Astrocyte of the cerebellum (primary cell): ENCODE results near the gene C1orf105.

ENCODE experiments used
- DNase-seq: peaks from one replicate; pipeline ENCODE4 v3.0.0-alpha.2; 2011; ENCODE audit warnings: low read depth
- H3K4me3 ChIP-seq: 2 replicates; pipeline ENCODE4 v1.5.1; 2011; ENCODE audit warnings: mild to moderate bottlenecking, low read depth, low read length, moderate library complexity
- CTCF ChIP-seq: IDR thresholded peaks from 2 replicates; pipeline ENCODE4 v1.5.1; 2012; ENCODE audit warnings: low read length, low read depth, moderate library complexity, mild to moderate bottlenecking; ENCODE audit errors: missing control alignments
- in situ Hi-C: cut with HindIII; loops from 2 replicates; pipeline ENCODE4 v1.10.0; 2017; ENCODE audit warnings: low sequenced_read_pairs

Gene C1orf105

GRCh38 chr1:172457479-172458130 is 37.1 kb downstream of the C1orf105 start:
- TF ChIP-seq CTCF, result no peak
- DNase-seq, result no peak
- in situ Hi-C loops, result no loop called here
- H3K4me3 ChIP-seq, result no peak overlapping the region

- no peak for TF ChIP-seq CTCF
- in situ Hi-C loops, result no loop called here
- no peak for DNase-seq
- H3K4me3 ChIP-seq, result no peak overlapping the region
Observed at GRCh38 chr1:172460177-172460576, 39.7 kb downstream of the C1orf105 start.

GRCh38 chr1:172460887-172461315 is 40.4 kb downstream of the C1orf105 start:
- DNase-seq, result no peak
- in situ Hi-C loops, result no loop called here
- TF ChIP-seq CTCF, result no peak
- H3K4me3 ChIP-seq, result no peak overlapping the region

DNA sequence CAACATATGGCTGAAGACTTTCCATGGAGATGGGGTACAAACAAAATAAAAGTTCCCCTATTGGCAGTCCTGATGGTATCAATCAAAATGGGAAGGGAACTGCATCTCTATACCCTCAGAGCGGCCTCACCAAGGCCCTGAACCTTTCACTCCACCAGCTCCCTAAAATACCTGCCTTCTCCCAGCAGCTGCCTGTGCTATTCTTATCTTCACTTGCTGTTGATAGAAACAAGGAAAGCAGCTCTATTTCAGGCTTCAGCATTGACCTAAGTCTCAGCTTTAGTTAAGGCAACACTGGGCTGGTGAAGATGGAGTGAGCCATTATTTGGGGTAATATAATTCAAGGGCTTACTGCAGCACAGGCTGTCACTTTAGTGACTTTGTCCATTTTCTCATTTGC is 45.1 kb downstream of the C1orf105 start:
- DNase-seq, result no peak
- in situ Hi-C loops, result no loop called here
- H3K4me3 ChIP-seq, result no peak overlapping the region
- no peak for TF ChIP-seq CTCF

DNA sequence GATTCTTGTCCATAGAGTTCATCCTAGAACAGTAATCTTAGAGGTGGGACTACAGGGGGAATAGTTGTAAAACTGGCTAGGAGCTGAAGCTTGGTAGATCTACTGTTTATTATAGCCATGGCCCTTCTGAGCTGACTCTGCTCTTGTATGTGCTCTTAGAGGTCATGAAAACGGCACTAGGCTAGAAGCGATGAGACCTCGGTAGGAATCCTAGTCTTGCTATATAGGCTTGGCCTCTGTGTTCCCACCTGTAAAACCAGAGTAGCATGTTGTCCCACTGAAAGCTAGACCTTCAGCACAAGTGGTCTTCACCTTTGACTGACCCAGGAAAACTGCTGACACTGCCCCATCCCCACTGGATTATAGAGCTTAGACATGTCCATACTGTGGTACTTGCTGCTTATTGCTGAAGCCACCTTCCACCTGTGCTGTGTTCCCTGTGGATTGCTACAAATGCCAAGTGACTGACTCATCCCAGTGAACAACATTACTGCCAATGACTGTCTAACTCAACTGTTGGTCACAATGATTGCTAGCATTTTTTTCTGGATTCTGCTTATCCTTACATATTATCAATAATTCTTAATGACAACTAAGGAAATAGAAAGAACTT is 46.4 kb downstream of the C1orf105 start:
- no peak for DNase-seq
- H3K4me3 ChIP-seq, result no peak overlapping the region
- in situ Hi-C loops, result no loop called here
- no peak for TF ChIP-seq CTCF

- in situ Hi-C loops, result no loop called here
- no peak for DNase-seq
- no peak overlapping the region for H3K4me3 ChIP-seq
- TF ChIP-seq CTCF, result no peak
Observed at GRCh38 chr1:172467446-172467845, 47.0 kb downstream of the C1orf105 start.
